GM10266 (cell line): ENCODE data around the gene CST9.

Experiments
- DNase-seq: peaks from one replicate; pipeline ENCODE4 v3.0.0; 2012; ENCODE audit errors: extremely low spot score
- CTCF ChIP-seq: IDR thresholded peaks from 2 replicates; pipeline ENCODE4 v1.5.1; 2012; ENCODE audit warnings: mild to moderate bottlenecking, low read depth; ENCODE audit not compliant: control insufficient read depth, insufficient read depth; ENCODE audit errors: missing control alignments

The CST9 gene

GRCh38 chr20:23641936-23642751 is 36.4 kb upstream of the CST9 start:
- DNase-seq: no peak
- no peak for TF ChIP-seq CTCF

- no peak for DNase-seq
- no peak for TF ChIP-seq CTCF
Observed at GRCh38 chr20:23640671-23641667, 35.3 kb upstream of the CST9 start.

- no peak for DNase-seq
- no peak for TF ChIP-seq CTCF
Observed at GRCh38 chr20:23640018-23640601, 34.4 kb upstream of the CST9 start.

- TF ChIP-seq CTCF: no peak
- no peak for DNase-seq
Observed at GRCh38 chr20:23639490-23639958, 33.8 kb upstream of the CST9 start.

- no peak for DNase-seq
- no peak for TF ChIP-seq CTCF
Observed at GRCh38 chr20:23638309-23638708, 32.6 kb upstream of the CST9 start.

- peak; percentile 87 for DNase-seq
- TF ChIP-seq CTCF: no peak
Observed at GRCh38 chr20:23637282-23638221, 31.8 kb upstream of the CST9 start, which contains the start of gene CST3. CST3 (minus strand) TSS chr20:23637955; CDS start chr20:23637862, 93 bp downstream.
